ENCODE measurements around the gene TMEM132A. TPM values are rescaled to one million over a fixed set of nuclear protein-coding genes. Genes with fewer than 3 reads are reported as not detected.

Gene TMEM132A
- total RNA-seq (2021) (110 to 114 TPM (median 114 TPM) in 3 replicates), Bru-seq, nascent RNA (percentile 67 among the genes with signal in this experiment)
- long read RNA-seq, experiment 1, transcript TMEM132A-202 (11 exons, 3,346 nt): minor isoform, 48 of 191 reads
- long read RNA-seq, experiment 1, transcript TMEM132A-201 (11 exons, 3,480 nt): major isoform, 49 of 191 reads
- long read RNA-seq, experiment 1, partial matches to known transcripts: 44 of 191 reads
- long read RNA-seq, experiment 1, other reads (novel, unspliced or antisense): 48 of 191 reads
- long read RNA-seq, experiment 2, partial matches to known transcripts: 14 of 62 reads
- long read RNA-seq, experiment 2, other reads (novel, unspliced or antisense): 41 of 62 reads
- long read RNA-seq, experiment 3, partial matches to known transcripts: 0 of 1 reads
- long read RNA-seq, experiment 3, other reads (novel, unspliced or antisense): 1 of 1 reads

DNA sequence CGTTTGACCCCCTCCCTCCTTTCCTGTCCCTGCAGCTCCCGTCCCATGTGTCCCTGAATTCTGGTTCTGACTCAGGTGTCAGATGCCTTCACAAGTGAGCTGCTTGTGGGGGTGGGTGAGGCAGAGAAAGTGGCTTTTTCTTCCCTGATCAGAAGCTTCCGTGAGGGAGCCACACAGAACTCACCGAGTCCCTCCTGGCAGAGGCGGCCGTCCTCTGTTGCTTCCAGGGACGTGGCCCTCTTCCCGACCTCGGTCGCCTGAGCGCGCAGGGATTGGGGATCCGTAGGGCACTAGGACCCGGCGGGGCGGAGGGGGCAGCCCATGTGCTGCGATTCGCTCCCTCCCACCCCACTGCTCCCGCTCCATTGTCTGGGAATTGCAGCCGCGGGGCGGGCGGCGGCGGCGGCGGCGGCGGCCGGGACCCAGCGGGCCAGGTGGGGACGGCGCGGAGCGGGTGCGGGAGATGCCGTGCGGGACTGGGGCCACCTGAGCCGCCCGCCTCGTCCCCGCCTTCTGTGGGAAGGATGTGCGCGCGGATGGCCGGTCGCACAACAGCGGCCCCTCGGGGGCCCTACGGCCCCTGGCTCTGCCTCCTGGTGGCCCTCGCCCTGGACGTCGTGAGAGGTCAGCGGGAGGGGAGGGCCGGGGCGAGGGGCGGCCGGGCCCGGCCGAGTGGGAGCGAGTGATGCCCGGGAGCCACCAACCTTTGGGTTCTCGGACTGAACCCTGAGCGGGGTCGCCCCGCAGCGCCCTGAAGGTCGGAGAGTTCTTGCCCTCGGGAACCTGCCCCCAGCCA, at the start of gene TMEM132A:
TSS of gene TMEM132A (plus strand) at position 351 of the 796 bp plus-strand sequence. CDS start at position 525, 174 bp downstream.
- Mint-ChIP-seq H3K27me3 (ENCODE audit: low read depth) (no peaks in the 10 kb centered on the region; the same call in 1 of the 2 replicates), H3K4me3 (peak within 1 kb of the TSS; percentile 88), H3K4me1 (peaks cover 20% of the 10 kb centered on the region), H3K27ac (no peak within 1 kb of the TSS), H3K9me3 (no peaks in the 10 kb centered on the region), H3K36me3 (peaks cover 16% of the 10 kb centered on the region)
- peak; percentile 85 for DNase-seq (ENCODE audit: low spot score)
- POLR2A ChIA-PET: interaction anchor here (0.9 to 1.2 kb wide), 3 partner anchors 9 to 15 kb away, joined by 3 to 11 read pairs (median 8); partner anchors contain the start of gene TMEM109
- CTCF ChIA-PET: interaction anchor here (0.6 to 1.8 kb wide), 8 partner anchors 9 to 891 kb away, joined by 3 to 7 read pairs (median 3); partner anchors contain the start of genes SLC15A3 and TMEM109
- peak; percentile 83 for ATAC-seq
- TF ChIP-seq JAZF1 (CRISPR knock-in tag; IDR thresholded peaks at IDR 0.05) (no peak), NR1H2 (CRISPR knock-in tag; IDR thresholded peaks at IDR 0.05) (no peak), SMAD4 (CRISPR knock-in tag; IDR thresholded peaks at IDR 0.05) (no peak), HMGA2 (CRISPR knock-in tag; IDR thresholded peaks at IDR 0.05) (no peak), ZNF138 (CRISPR knock-in tag; conservative IDR thresholded peaks at IDR 0.05) (no peak), RELA (CRISPR knock-in tag; IDR thresholded peaks at IDR 0.05; ENCODE audit: borderline replicate concordance) (no peak), SMAD3 (CRISPR knock-in tag; IDR thresholded peaks at IDR 0.05; ENCODE audit: borderline replicate concordance) (no peak), ESRRA (CRISPR knock-in tag; IDR thresholded peaks at IDR 0.05; ENCODE audit: borderline replicate concordance) (no peak), ZNF281 (CRISPR knock-in tag; IDR thresholded peaks at IDR 0.05) (peak; percentile 35; the same call in 1 of the 2 replicates), ERG (CRISPR knock-in tag; IDR thresholded peaks at IDR 0.05) (no peak), ZNF396 (CRISPR knock-in tag; IDR thresholded peaks at IDR 0.05; ENCODE audit: borderline replicate concordance) (no peak), E2F5 (CRISPR knock-in tag; IDR thresholded peaks at IDR 0.05) (no peak), NR2C2 (CRISPR knock-in tag; IDR thresholded peaks at IDR 0.05) (no peak), OVOL2 (CRISPR knock-in tag; IDR thresholded peaks at IDR 0.05; ENCODE audit: borderline replicate concordance) (no peak), CREM (CRISPR knock-in tag; IDR thresholded peaks at IDR 0.05) (peak; percentile 79; the same call in 1 of the 2 replicates), AR (CRISPR knock-in tag; IDR thresholded peaks at IDR 0.05) (no peak)
- TF ChIP-seq, protein P1, sequence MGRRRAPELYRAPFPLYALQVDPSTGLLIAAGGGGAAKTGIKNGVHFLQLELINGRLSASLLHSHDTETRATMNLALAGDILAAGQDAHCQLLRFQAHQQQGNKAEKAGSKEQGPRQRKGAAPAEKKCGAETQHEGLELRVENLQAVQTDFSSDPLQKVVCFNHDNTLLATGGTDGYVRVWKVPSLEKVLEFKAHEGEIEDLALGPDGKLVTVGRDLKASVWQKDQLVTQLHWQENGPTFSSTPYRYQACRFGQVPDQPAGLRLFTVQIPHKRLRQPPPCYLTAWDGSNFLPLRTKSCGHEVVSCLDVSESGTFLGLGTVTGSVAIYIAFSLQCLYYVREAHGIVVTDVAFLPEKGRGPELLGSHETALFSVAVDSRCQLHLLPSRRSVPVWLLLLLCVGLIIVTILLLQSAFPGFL (CRISPR knock-in tag; IDR thresholded peaks at IDR 0.05; ENCODE audit: borderline replicate concordance): no peak
- TF ChIP-seq, protein P2, sequence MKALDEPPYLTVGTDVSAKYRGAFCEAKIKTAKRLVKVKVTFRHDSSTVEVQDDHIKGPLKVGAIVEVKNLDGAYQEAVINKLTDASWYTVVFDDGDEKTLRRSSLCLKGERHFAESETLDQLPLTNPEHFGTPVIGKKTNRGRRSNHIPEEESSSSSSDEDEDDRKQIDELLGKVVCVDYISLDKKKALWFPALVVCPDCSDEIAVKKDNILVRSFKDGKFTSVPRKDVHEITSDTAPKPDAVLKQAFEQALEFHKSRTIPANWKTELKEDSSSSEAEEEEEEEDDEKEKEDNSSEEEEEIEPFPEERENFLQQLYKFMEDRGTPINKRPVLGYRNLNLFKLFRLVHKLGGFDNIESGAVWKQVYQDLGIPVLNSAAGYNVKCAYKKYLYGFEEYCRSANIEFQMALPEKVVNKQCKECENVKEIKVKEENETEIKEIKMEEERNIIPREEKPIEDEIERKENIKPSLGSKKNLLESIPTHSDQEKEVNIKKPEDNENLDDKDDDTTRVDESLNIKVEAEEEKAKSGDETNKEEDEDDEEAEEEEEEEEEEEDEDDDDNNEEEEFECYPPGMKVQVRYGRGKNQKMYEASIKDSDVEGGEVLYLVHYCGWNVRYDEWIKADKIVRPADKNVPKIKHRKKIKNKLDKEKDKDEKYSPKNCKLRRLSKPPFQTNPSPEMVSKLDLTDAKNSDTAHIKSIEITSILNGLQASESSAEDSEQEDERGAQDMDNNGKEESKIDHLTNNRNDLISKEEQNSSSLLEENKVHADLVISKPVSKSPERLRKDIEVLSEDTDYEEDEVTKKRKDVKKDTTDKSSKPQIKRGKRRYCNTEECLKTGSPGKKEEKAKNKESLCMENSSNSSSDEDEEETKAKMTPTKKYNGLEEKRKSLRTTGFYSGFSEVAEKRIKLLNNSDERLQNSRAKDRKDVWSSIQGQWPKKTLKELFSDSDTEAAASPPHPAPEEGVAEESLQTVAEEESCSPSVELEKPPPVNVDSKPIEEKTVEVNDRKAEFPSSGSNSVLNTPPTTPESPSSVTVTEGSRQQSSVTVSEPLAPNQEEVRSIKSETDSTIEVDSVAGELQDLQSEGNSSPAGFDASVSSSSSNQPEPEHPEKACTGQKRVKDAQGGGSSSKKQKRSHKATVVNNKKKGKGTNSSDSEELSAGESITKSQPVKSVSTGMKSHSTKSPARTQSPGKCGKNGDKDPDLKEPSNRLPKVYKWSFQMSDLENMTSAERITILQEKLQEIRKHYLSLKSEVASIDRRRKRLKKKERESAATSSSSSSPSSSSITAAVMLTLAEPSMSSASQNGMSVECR (CRISPR knock-in tag; IDR thresholded peaks at IDR 0.05; ENCODE audit: borderline replicate concordance): 0 out of 2 replicates have a peak, but pooled peaks have one; percentile 72
- TF ChIP-seq, protein P3, sequence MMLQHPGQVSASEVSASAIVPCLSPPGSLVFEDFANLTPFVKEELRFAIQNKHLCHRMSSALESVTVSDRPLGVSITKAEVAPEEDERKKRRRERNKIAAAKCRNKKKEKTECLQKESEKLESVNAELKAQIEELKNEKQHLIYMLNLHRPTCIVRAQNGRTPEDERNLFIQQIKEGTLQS (CRISPR knock-in tag; conservative IDR thresholded peaks at IDR 0.05): no peak
